Choroid plexus epithelial cell (primary cell): Measurements from ENCODE around the gene TSHR.
"Not testable (repeated sequence)": the region's sequence is repeated elsewhere in the genome, so short reads cannot be mapped to it uniquely, and the experiment has no call there.

Experiments
- DNase-seq: peaks from one replicate; pipeline ENCODE4 v3.0.0-alpha.2; 2010; ENCODE audit warnings: low read depth
- H3K4me3 ChIP-seq: 2 replicates; pipeline ENCODE4 v1.5.1; 2011; ENCODE audit warnings: low read depth, mild to moderate bottlenecking, control low read depth, low read length, moderate library complexity
- CTCF ChIP-seq: conservative IDR thresholded peaks from 2 replicates; pipeline ENCODE4 v1.5.1; 2011; ENCODE audit warnings: low read depth, mild to moderate bottlenecking, control low read depth, inconsistent platforms, low read length, moderate library complexity

Gene TSHR

GRCh38 chr14:80955416-80955941 lies at the start of gene TSHR:
TSHR (plus strand) TSS chr14:80955621; CDS start chr14:80955681, 60 bp downstream.
- TF ChIP-seq CTCF = no peak
- H3K4me3 ChIP-seq = peak within 1 kb of the TSS; percentile 61
- DNase-seq = no peak

- no peak for DNase-seq
- TF ChIP-seq CTCF = no peak
- H3K4me3 ChIP-seq = no peak overlapping the region
Observed at GRCh38 chr14:80906336-80906735, 49.1 kb upstream of the TSHR start.

- no peak for DNase-seq
Observed at GRCh38 chr14:80906946-80907345, 48.5 kb upstream of the TSHR start.

GRCh38 chr14:80912013-80912412 lies 43.4 kb upstream of the TSHR start:
- H3K4me3 ChIP-seq, DNase-seq: not testable (repeated sequence)

More at GRCh38 chr14:80906946-80907345, 48.5 kb upstream of the TSHR start:
- no peak for TF ChIP-seq CTCF
- no peak overlapping the region for H3K4me3 ChIP-seq

- DNase-seq = no peak
- no peak overlapping the region for H3K4me3 ChIP-seq
- TF ChIP-seq CTCF = no peak
Observed at GRCh38 chr14:80919622-80920021, 35.8 kb upstream of the TSHR start.

GRCh38 chr14:80923368-80923767 lies 32.1 kb upstream of the TSHR start:
- DNase-seq = no peak
- no peak for TF ChIP-seq CTCF

GRCh38 chr14:80924365-80925103 lies 30.9 kb upstream of the TSHR start:
- H3K4me3 ChIP-seq = no peak overlapping the region
- DNase-seq = no peak
- TF ChIP-seq CTCF = no peak

More at GRCh38 chr14:80923368-80923767, 32.1 kb upstream of the TSHR start:
- no peak overlapping the region for H3K4me3 ChIP-seq
